ENCODE results near the gene MKLN1.

DNA sequence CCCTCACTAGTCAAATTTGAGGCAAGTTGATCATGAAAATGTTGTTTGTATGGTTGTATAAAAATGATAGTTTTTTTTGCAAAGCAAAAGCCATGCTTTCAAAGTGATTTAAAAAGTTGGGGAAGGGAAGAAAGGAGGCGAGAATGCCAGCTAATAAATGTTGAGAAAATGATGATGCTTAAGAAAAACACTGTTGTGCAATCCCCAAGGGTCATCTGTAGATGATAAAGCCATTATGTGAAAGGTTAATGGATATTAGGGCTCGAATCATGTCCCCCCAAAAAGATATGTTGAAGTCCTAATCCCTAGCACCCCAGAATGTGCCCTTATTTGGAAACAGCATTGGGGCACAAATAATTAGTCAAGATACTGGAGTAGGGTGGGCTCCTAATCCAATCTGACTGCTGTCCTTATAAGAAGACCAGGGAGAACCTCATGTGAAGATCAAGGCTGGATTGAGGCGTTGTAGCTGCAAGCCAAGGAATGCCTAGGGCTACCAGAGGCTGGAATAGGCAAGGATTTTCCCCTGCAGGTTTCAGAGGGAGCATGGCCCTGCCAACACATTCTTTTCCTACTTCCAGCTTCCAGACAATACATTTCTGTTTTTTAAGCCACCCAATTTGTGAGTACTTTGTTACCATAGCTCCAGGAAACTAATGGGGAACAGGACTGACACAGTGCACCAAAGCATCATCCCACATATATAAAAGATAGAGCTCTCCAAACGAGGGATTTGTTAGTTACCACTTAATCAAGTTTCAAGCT lies 35.4 kb upstream of the MKLN1 start:
- TF ChIP-seq, protein P1, sequence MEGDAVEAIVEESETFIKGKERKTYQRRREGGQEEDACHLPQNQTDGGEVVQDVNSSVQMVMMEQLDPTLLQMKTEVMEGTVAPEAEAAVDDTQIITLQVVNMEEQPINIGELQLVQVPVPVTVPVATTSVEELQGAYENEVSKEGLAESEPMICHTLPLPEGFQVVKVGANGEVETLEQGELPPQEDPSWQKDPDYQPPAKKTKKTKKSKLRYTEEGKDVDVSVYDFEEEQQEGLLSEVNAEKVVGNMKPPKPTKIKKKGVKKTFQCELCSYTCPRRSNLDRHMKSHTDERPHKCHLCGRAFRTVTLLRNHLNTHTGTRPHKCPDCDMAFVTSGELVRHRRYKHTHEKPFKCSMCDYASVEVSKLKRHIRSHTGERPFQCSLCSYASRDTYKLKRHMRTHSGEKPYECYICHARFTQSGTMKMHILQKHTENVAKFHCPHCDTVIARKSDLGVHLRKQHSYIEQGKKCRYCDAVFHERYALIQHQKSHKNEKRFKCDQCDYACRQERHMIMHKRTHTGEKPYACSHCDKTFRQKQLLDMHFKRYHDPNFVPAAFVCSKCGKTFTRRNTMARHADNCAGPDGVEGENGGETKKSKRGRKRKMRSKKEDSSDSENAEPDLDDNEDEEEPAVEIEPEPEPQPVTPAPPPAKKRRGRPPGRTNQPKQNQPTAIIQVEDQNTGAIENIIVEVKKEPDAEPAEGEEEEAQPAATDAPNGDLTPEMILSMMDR (IDR thresholded peaks at IDR 0.05; ENCODE audit: low read length) = no peak
- no peak for TF ChIP-seq EZH2 (IDR thresholded peaks at IDR 0.05; ENCODE audit: borderline replicate concordance, low read length)

All from OCI-LY1 (cell line).